Medulla oblongata (tissue), 1 donor: ENCODE measurements around the gene KNSTRN.

Experiments used
- DNase-seq: peaks from one replicate; pipeline ENCODE4 v3.0.0-alpha.2; 2015; ENCODE audit errors: extremely low spot score

KNSTRN gene

DNA sequence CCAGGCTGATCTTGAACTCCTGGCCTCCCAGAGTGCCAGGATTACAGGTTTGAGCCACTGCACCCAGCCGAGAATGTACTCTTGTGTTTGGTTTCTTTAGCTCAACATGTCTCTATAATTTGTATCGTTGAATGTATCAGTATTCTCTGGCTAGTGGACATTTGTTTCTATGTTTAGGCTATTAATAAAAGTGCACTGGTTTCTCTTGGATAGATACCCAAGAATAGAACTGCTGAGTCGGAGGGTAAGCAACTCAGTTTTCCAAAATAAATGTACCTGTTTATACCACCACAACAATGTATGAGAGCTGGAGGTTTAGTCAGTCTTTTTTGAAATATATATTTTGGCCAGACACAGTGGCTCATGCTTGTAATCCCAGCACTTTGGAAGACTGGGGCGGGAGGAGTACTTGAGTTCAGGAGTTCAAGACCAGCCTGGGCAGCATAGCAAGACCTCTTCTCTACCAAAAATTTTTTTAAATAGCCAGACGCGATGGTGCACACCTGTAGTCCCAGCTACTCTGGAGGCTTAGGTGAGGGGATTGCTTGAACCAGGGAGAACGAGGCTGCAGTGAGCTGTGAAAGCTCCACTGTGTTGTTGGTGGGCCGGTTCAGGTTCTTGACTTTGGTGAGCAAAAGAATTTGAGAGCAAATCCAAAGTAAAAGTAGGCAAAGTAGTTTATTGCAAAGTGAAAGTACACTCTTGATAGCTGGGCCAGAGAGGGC is 15.3 kb downstream of the KNSTRN start:
- DNase-seq: no peak

DNA sequence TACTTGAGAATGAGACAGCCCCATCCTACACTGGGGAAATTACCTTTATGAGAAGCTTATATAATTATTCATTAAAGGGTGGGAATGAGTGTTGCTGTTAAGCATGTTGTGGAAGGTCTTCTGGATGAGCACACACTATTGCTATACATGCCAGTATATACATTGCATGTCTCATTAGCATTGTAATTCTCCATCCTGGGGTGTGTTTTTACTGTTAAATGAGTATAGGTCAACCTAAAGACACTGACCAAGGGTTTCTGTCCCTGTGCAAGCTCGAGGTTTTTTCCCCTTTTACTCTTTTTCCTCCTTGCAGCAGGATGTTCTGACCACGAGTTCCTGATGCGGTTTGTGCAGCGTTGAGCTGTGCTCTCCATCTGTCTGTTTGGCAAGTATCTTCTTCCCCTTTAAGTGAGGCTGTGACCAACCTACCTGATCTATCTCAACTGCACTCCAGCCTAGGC is 15.9 kb downstream of the KNSTRN start:
- peak; percentile 84 for DNase-seq

DNA sequence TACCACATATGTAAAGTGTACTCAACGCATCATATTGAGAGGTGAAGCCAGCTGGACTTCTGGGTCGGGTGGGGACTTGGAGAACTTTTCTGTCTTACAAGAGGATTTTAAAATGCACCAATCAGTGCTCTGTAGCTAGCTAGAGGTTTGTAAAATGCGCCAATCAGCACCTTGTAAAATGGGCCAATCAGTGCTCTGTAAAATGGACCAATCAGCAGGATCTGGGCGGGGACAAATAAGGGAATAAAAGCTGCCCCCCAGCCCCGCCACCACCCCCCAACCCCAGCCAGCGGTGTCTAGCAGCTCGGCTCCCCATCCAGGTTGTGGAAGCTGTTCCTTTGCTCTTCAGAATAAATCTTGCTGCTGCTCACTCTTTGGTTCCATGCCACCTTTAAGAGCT is 16.8 kb downstream of the KNSTRN start:
- no peak for DNase-seq

DNA sequence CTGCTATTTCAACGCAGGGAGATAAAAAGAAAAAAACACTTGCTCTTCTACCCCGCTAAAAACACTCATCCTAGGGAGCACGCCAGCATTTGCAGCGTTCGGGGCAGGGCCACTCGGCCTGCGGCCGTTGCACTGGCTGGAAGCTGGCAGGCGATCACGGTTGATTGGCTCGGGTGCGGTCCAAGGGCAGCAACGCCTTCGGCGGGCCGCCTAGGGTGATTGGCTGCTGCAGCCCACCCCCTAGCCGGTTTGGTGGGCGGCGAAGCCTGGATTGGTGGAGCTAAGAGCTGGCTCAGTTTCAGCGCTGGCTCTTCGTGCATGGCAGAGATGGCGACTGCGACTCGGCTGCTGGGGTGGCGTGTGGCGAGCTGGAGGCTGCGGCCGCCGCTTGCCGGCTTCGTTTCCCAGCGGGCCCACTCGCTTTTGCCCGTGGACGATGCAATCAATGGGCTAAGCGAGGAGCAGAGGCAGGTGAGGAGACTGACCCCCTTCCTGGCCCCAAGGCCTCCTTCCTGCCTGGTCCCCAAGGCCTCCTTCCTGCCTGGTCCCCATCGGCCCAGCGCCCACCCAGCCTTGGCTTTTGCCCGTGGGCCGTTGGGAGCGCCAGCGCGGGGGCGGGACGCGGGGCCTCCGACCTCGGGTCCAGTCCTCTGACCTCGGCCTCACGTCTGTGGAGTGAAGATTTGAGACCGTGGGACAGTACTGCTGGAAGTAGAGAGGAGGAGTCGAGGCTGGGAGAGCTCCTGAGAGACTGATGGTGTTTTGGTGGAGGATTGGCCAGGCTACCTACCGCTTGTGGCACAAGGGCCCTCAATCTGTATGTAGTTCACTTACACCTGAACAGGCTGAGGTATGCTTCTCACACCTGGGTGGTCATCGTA is 23.2 kb downstream of the KNSTRN start, which contains the start of gene IVD:
Gene IVD (plus strand): TSS at position 295 of the 881 bp plus-strand sequence. CDS start 33 bp downstream, at position 328.
- DNase-seq: peak; percentile 98

DNA sequence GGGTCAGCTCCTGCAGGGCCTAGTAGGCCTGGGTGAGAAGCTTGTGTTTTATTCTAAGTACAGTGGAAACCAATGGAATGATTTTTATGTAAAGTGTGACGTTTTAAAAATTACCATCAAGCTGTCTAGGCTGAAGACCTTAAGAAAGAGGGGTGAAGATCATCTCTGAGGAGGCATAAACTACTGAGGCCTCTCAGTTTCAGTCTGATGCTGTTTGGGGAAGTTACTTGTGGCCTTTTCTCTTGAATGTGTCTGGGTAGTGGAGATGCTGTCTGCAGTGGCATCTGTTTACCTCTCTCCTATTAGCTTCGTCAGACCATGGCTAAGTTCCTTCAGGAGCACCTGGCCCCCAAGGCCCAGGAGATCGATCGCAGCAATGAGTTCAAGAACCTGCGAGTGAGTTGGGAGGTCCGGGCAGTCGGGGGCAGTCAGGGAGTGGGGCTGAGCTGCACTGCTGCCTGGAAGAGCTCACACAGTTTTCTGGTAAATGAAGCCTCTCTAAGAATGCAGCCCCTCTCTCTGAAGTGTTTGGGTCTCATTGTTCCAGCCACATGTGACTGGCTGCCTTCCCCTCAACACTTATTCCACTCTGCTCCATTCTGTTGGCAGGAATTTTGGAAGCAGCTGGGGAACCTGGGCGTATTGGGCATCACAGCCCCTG is 24.9 kb downstream of the KNSTRN start:
- DNase-seq: peak; percentile 47

DNA sequence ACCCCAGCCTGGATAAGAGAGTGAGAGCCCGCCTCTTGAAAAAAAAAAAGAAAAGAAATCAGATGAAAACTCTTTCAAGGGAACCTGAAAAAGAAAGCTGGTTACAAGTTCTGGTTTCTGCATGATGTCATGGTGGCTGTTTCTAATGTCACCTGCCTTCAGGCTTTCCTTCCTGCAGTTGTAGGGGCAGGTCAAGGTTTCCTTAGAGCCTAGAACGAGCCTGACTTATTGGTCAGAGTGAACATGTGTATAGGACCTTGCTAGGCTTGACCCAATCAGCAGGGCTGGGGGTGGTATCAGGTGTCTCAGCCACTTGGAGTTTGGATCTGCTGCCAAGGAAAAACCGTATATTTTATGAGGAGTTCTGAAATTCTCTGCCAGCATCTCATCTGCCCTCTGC is 26.8 kb downstream of the KNSTRN start:
- no peak for DNase-seq

DNA sequence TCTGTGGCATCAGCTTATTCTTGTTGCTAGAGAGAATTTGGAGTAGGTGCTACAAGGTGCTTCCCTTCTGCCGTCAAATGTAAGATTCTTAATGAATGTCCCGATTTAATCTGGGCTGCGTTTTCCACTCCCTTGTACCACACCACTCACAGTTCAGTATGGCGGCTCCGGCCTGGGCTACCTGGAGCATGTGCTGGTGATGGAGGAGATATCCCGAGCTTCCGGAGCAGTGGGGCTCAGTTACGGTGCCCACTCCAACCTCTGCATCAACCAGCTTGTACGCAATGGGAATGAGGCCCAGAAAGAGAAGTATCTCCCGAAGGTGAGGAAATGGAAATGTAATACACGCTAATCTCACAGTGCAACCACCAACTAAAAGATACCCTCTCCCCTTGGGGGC is 28.0 kb downstream of the KNSTRN start:
- DNase-seq: no peak

DNA sequence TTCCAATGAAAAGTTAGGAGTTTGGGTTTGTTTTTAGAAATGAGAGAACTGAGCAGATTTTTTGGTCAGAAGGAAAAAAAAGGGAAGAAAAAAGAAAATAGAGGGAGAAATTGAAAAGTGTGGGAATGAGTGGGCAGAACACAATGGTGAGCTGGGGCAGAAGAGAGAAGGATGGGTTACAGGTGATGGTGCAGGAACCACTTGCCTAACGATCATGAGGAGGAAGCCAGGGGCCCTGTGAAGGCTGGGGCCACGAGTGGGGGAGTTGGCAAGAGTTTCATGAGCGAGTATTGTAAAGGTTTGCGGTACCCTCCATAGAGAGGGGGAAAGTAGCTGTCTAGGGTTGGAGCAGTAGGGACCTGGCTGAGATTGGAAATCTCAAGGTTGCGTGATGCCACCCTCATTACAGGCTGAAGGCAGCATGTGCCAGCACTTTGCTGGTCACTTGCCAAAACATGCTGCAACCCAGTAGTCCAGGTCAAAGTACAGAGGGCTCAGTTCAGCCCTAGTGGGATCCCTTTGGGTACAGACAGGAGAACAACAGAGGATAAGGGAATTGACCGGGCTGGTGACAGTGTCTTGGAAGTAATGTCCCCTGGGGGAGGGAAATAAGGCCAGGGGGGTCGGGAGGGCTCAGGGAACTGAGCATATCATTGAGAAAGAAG is 29.7 kb downstream of the KNSTRN start:
- no peak for DNase-seq

DNA sequence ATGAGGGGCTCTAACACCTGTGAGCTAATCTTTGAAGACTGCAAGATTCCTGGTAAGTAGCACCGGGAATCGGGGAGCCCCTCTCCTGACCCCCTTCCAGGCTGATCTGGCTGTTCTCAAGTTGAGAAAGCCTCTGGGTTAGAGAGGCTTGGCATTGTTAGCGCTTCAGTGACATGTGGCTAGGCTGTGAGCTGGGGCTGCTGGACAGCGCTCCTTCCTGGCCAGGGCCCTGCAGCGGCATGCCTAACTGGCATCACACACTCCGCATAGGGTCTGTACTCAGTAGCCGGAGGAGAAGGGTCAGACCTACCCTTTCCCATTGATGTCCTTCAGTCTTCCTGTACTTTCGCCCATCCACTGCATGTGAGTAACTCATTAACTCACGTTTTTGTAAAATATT is 30.5 kb downstream of the KNSTRN start:
- DNase-seq: no peak

DNA sequence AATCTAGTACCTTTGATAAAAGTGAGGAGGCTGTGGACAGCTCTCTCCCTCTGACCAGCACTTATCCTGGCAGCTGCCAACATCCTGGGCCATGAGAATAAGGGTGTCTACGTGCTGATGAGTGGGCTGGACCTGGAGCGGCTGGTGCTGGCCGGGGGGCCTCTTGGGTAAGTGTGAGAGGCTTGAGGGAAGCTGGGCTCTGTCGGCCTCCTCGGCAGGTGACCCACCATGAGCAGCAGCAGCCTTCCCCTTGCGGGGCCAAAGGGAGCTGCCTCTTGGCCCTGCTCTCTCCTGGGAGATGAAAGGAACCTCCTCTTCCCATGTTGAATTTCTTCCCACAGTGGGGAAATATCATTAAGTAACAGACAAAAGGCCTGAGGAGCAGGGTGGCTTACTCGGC is 32.3 kb downstream of the KNSTRN start:
- no peak for DNase-seq

DNA sequence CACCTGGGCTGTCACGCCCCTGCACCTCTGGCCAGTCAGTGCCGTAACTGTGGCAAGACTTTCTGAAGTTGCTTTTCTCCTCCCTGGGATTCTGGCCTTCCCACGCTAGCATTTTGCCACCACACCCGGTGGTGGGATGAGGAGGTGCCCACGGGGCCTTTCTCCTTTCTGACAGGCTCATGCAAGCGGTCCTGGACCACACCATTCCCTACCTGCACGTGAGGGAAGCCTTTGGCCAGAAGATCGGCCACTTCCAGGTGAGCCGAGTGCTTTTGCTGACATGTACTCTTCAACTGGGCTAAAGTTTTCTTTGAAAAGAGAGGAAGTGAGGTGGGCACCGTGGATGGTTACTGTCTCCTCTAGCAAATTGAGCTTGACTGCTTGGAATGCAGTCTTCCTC is 32.7 kb downstream of the KNSTRN start:
- no peak for DNase-seq

DNA sequence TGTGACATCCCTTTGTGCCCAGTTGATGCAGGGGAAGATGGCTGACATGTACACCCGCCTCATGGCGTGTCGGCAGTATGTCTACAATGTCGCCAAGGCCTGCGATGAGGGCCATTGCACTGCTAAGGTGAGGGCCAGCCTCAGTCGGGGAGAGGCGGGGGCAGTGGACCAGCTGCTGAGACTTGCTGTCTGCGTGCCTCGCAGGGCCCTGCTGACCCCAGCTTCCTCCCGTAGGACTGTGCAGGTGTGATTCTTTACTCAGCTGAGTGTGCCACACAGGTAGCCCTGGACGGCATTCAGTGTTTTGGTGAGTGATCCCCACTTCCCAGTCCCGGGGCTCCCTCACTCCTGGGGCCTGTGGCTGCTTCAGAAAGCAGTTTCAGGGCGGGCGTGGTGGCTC is 33.5 kb downstream of the KNSTRN start:
- no peak for DNase-seq

DNA sequence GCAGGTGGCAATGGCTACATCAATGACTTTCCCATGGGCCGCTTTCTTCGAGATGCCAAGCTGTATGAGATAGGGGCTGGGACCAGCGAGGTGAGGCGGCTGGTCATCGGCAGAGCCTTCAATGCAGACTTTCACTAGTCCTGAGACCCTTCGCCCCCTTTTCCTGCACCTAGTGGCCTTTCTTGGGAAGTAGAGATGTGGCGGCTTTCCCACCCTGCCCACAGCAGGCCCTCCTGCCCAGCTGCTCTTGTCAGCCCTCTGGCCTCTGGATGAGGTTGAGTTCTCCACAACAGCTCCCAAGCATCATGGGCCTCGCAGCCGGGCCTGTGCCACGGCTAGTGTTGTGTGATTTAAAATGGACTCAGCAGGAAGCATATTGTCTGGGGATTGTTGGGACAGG is 35.6 kb downstream of the KNSTRN start:
- no peak for DNase-seq

DNA sequence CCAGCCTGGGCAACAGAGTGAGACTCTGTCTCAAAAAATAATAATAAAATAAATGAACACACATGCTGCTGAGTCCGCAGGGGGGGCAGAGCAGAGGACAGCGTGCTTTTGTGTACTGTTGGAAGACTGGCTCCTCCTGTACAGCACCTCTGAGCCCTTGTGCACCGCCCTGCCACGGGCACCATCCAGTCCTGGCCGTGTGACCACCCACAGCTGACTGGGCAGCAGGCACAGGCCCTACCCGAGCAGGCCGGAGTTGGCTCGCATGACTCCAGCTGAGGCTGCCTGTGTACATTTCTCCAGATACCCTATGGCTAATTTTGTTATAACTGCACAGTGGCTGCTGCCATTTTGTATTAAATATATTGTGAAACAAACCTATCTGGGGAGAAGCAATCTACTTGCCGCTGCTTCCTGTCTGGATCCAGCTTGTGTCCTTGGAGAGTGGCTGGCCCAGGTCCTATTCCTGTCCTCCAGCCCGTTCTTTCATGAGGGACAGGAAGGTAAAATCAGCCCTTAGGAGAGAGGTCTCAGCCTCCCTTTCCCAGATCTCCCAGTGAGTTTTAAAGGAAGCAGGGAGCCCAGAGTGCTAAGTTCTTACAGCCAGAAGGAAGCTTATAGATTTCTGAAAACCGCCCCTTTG is 37.7 kb downstream of the KNSTRN start:
- no peak for DNase-seq

DNA sequence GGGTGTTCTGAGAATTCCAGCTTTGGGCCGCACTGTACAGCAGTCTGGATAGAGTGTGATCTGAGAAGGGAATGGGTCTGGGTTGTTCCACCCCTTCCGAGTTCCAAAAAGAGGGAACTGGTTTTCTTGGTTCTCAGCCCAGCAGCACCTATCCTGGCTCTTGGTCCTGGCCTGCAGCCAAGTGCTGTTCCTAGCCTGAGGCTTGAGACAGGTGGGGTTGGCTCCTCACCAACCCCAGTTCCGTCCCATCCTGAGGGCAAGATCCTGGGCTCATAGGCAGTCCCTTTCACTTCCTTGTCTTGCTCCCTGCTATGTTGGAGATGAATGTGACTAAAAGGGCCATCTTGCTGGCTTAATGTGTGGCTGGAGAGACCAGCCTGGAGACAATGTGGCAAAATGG is 38.3 kb downstream of the KNSTRN start:
- no peak for DNase-seq

DNA sequence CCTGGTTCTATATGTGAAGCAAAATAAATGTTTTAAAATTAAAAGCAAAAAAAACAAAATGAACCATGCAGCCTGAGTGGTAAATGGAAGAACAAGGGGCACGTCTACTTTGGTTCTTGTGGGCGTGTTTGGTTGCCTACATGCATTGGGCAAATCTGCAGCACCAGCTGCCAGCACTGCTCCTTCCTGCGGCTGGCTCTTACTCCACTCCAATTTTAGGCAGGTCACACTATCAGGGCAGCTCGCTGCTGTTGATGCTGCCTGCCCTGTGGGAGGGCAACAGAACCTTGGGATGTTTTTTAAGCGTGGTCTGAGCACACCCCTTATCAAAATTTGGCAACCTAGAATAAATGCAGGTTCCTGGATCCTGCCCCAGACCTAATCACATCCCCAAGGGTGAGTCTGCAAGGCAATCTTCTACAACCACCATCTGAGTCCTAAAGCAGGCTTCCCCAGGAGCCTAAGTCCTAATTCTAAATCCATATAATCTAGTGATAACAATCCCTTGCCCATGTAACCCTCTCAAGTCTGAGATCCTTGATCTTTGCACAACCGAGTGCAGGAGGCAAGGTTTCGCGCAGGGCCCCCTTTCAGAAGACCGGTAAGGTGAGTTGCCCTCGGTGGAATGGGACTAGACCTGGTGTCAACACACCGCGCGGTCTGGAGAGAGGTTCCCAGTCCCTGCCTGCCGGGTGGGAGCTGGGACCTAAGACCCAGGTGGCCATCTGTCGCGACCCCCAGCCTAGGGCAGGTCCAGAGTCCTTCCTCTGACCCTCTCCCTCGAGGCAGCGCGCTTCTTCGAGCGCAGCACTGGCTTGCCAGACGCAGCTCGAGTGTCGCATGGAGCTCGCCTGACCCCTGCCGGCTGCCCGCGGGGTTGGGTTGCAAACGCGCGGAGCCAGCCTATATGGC is 39.0 kb downstream of the KNSTRN start:
- DNase-seq: peak; percentile 75

DNA sequence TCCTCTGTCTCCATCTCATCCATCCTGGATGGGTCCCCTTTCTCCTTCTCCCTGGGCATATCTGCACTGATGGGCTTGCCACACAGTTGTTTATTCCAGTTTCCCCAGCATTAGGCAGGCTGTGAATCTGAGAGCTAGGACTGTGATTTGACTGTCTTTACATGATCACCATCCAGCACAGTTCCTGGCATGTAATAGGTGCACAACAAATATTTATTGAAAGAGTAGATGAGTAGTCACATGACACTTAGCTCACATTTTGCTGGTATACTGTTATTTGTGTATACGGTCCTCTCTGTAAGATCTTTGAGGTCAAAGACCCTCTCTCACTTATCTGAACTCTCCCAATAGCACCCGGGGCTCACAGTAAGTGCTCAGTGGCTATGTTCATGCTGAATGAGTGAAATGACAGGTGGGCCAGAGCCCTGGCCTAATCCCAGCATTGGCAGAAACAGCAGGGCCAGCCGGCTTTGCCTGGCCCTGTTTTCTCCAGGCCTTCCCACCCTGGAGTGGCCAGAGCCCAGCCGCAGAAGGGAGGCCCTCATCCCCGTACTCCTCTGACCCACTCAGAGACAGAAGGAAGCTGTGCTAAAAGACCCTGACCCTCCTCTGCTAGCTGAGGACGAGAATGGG is 42.1 kb downstream of the KNSTRN start:
- no peak for DNase-seq

DNA sequence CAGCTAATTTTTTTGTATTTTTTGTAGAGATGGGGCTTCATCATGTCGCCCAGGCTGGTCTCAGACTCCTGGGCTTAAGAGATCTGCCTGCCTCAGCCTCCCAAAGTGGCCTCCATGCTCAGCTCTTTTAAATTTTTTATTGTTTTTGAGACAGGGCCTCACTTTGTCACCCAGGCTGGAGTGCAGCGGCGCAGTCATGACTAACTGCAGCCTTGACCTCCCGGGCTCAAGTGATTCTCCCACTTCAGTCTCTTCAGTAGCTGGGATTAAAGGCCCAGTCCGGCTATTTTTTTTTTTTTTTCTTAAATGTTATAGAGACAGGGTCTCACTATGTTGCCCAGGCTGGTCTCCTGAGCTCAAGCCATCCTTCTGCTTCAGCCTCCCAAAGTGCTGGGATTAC is 43.2 kb downstream of the KNSTRN start:
- DNase-seq: no peak

DNA sequence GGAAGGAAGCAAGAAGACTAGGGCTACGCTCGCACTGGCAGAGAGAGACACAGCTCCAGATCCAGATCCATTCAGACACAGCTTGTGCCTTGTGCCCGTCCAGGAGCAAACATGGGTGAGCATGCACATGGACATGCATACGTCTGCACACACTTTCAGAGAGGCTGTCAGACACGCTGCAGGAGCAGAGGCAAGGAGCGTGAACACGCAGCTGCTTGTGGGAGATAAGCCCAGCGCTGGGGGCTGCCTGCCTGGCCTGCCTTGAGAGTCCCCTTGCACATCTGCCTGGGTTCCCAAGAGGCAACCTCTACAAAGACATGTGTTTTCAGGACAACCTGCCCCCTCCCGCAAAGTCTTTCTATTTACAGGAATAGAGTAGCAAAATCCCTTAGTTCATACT is 44.7 kb downstream of the KNSTRN start:
- no peak for DNase-seq

DNA sequence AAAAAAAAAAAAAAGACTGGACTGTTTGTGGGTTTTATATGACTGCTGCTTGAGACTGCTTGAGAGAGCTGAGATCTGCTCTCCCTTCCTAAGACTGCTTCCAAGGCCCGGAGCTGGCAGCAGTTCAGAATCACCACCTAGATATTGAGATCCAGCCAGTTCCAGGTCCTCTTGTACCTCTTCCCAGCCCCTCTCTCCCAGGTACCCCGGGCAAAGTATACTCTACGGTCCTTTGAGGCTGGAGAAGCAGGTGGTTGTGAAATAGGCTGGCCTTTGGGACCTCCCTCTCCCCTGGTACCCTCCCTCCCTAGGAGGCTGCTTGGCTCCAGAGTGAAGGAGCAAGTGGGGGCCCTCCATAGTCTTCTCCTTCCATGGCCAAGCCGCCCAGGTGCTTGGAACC is 45.7 kb downstream of the KNSTRN start:
- DNase-seq: no peak
